Measurements from ENCODE around the gene CHRDL2. TPM values are rescaled to one million over a fixed set of nuclear protein-coding genes. Genes with fewer than 3 reads are reported as not detected.
A peak's percentile ranks its signal among the peaks of the same experiment; 100 is the strongest.

CHRDL2 gene
- total and polyA plus RNA-seq, 2 of the 4 experiments (the other 2 are of a cell fraction), result 0.80 TPM; not detected in 1

DNA sequence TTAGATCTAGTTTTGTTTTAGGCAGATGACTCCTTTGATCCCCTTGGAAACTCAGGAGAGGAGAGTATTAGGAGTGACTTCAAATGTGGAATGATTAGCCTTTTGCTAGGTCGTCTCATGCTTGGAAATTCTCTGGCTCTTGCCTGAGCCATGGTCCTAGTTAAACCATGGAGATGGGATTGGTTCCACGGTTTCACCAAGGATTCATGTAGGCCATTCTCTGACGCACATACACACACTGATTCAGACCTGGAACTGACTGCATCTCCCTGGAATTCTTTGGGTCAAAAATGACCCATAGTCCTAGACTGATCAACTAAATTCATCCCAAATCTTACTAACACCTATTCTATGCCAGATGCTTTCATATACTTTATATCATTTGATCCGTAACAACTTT, 82.3 kb downstream of the CHRDL2 start (continued):
- TF ChIP-seq RCOR1 (IDR thresholded peaks at IDR 0.05; ENCODE audit: insufficient replicate concordance, low read length) (no peak), MXI1 (IDR thresholded peaks at IDR 0.05; ENCODE audit: borderline replicate concordance, low read depth, low read length) (no peak), MAZ (IDR thresholded peaks at IDR 0.05; ENCODE audit: borderline replicate concordance, low read depth, low read length) (no peak), CHD1 (IDR thresholded peaks at IDR 0.05; ENCODE audit: low read depth, low read length) (no peak), CEBPB (IDR thresholded peaks at IDR 0.05; ENCODE audit: low read depth, low read length) (no peak), FOS (IDR thresholded peaks at IDR 0.05; ENCODE audit: low read depth, low read length) (peak; percentile 64), RFX5 (IDR thresholded peaks at IDR 0.05; ENCODE audit: low read depth, low read length) (no peak)

DNA sequence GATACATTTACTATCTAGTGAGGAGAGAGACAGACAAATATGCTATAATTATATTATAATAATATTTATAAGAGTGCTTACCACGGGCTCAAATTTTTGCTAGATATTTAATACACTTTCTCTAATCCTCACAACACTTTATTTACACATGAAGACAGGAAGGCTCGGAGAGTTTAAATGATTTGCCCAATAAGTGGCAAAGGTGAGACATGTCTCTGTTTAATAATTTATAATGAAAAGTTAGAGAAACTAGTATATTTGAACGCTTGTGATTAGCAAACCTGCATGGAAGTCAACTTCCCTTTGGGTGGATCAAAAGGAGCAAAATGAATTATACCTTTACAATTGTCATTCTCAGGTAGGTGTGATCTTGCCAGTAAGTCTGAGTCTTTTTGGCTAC, 83.4 kb downstream of the CHRDL2 start:
- Histone ChIP-seq H3K9me3 (ENCODE audit: control insufficient read depth, insufficient read depth, low read length) (no peaks in the 10 kb centered on the region), H3K23ac (ENCODE audit: low read depth, low read length) (peak overlapping the region; percentile 79; the same call in 1 of the 2 replicates), H3K4me3 (ENCODE audit: insufficient read depth, low read depth, low read length) (no peak overlapping the region), H3K4me2 (ENCODE audit: low read depth, low read length) (no peak overlapping the region), H3K14ac (replicated peaks; ENCODE audit: low read depth, low read length) (peak overlapping the region; percentile 90), H3K18ac (ENCODE audit: low read depth, low read length) (peak overlapping the region; percentile 95; the same call in 1 of the 2 replicates), H2BK5ac (ENCODE audit: low read depth, low read length, poor library complexity, severe bottlenecking) (peak overlapping the region; percentile 98), H2AK9ac (replicated peaks; ENCODE audit: low read depth, low read length, poor library complexity) (no peak overlapping the region), H3K27me3 (ENCODE audit: control insufficient read depth, insufficient read depth, low read length) (no peaks in the 10 kb centered on the region), H3K27ac (ENCODE audit: insufficient read depth, low read length) (no peak overlapping the region), H3K9ac (ENCODE audit: low read depth, low read length) (no peak overlapping the region), H3K79me1 (ENCODE audit: low read depth in 1 of 2, low read length in 2 of 2) (peaks cover 3 to 27% of the 10 kb centered on the region in 2 experiments; a peak in 2 of 4 replicates), H3K56ac (ENCODE audit: extremely low read depth, insufficient read depth, low read length) (no peak overlapping the region), H3K36me3 (ENCODE audit: control insufficient read depth, insufficient read depth, low read length) (no peaks in the 10 kb centered on the region; the same call in 1 of the 2 replicates), H2BK15ac (ENCODE audit: low read depth, low read length) (peak overlapping the region; percentile 80; the same call in 2 of the 3 replicates), H4K5ac (ENCODE audit: low read depth, low read length) (peak overlapping the region; percentile 94; the same call in 1 of the 2 replicates), H2AK5ac (ENCODE audit: low read depth, low read length) (peak overlapping the region; percentile 95; the same call in 1 of the 2 replicates), H3K4ac (ENCODE audit: low read depth, low read length) (peak overlapping the region; percentile 91), H3K9me1 (ENCODE audit: insufficient read depth, low read length) (peaks cover 22% of the 10 kb centered on the region), H4K20me1 (ENCODE audit: insufficient read depth, low read length) (peaks cover 4% of the 10 kb centered on the region; the same call in 1 of the 2 replicates), H2BK20ac (ENCODE audit: low read depth, low read length) (peak overlapping the region; percentile 96), H4K91ac (ENCODE audit: insufficient read depth, low read depth, low read length) (peak overlapping the region; percentile 82), H4K8ac (ENCODE audit: low read depth in 2 of 2, low read length in 2 of 2) (peak overlapping the region; percentile 45 to 87; a peak in 3 of 4 replicates), H2BK120ac (ENCODE audit: low read depth, low read length) (peak overlapping the region; percentile 94), H3K4me1 (ENCODE audit: control insufficient read depth, insufficient read depth, low read length) (peaks cover 33% of the 10 kb centered on the region), H2AFZ (replicated peaks; ENCODE audit: low read length, poor library complexity) (no peak overlapping the region)
- dilution Hi-C loops (cut with HindIII; ENCODE audit: low sequenced_read_pairs, unreplicated experiment) (no loop called here), intact Hi-C loops (cut with micrococcal nuclease) (no loop called here), in situ Hi-C loops (cut with MboI; ENCODE audit: low sequenced_read_pairs) (no loop called here)
- POLR2A ChIA-PET (ENCODE audit: unreplicated experiment), result no interaction called here
- no CpG with 5 or more reads among the region's 3 CpGs for WGBS, 2 experiments (ENCODE audit: extremely low coverage in 2 of 2, insufficient read length in 1 of 2)
- ATAC-seq (ENCODE audit: low read depth) (no peak), DNase-seq (no peak)
- CTCF ChIA-PET, result no interaction called here
- BruUV-seq (replicated peaks), result no TSS peak
- TF ChIP-seq RCOR1 (IDR thresholded peaks at IDR 0.05; ENCODE audit: insufficient replicate concordance, low read length) (no peak), MAFK (IDR thresholded peaks at IDR 0.05; ENCODE audit: low read depth, low read length) (no peak), FOS (IDR thresholded peaks at IDR 0.05; ENCODE audit: low read depth, low read length) (no peak), MAZ (IDR thresholded peaks at IDR 0.05; ENCODE audit: borderline replicate concordance, low read depth, low read length) (no peak), CEBPB (IDR thresholded peaks at IDR 0.05; ENCODE audit: low read depth, low read length) (no peak), SMC3 (IDR thresholded peaks at IDR 0.05; ENCODE audit: low read depth, low read length) (no peak), RFX5 (IDR thresholded peaks at IDR 0.05; ENCODE audit: low read depth, low read length) (no peak), MXI1 (IDR thresholded peaks at IDR 0.05; ENCODE audit: borderline replicate concordance, low read depth, low read length) (no peak), BHLHE40 (IDR thresholded peaks at IDR 0.05; ENCODE audit: low read depth, low read length) (no peak), CHD1 (IDR thresholded peaks at IDR 0.05; ENCODE audit: low read depth, low read length) (no peak), NFE2L2 (IDR thresholded peaks at IDR 0.05; ENCODE audit: low read depth, low read length) (no peak), POLR2A (IDR thresholded peaks at IDR 0.05; ENCODE audit: low read depth, low read length) (no peak)
- TF ChIP-seq, protein P1, sequence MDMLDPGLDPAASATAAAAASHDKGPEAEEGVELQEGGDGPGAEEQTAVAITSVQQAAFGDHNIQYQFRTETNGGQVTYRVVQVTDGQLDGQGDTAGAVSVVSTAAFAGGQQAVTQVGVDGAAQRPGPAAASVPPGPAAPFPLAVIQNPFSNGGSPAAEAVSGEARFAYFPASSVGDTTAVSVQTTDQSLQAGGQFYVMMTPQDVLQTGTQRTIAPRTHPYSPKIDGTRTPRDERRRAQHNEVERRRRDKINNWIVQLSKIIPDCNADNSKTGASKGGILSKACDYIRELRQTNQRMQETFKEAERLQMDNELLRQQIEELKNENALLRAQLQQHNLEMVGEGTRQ (IDR thresholded peaks at IDR 0.05; ENCODE audit: low read depth, low read length), result no peak
- TF ChIP-seq, protein P2, sequence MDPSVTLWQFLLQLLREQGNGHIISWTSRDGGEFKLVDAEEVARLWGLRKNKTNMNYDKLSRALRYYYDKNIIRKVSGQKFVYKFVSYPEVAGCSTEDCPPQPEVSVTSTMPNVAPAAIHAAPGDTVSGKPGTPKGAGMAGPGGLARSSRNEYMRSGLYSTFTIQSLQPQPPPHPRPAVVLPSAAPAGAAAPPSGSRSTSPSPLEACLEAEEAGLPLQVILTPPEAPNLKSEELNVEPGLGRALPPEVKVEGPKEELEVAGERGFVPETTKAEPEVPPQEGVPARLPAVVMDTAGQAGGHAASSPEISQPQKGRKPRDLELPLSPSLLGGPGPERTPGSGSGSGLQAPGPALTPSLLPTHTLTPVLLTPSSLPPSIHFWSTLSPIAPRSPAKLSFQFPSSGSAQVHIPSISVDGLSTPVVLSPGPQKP (IDR thresholded peaks at IDR 0.05; ENCODE audit: borderline replicate concordance, low read depth, low read length), result no peak
